Ishikawa (cell line): ENCODE results near the gene PPP3R1.

ENCODE experiments used
- EP300 ChIP-seq: IDR thresholded peaks from 2 replicates; pipeline ENCODE4 v1.6.1; 2012; ENCODE audit warnings: borderline replicate concordance
- FOXM1 ChIP-seq: IDR thresholded peaks from 2 replicates; pipeline ENCODE4 v1.6.1; 2012; ENCODE audit warnings: low read depth, borderline replicate concordance
- NFIC ChIP-seq: IDR thresholded peaks from 2 replicates; pipeline ENCODE4 v1.6.1; 2012
- RAD21 ChIP-seq: IDR thresholded peaks from 2 replicates; pipeline ENCODE4 v1.6.1; 2012; ENCODE audit warnings: low read depth
- REST ChIP-seq: IDR thresholded peaks from 2 replicates; pipeline ENCODE4 v1.6.1; 2012; ENCODE audit warnings: low read depth, mild to moderate bottlenecking
- YY1 ChIP-seq: IDR thresholded peaks from 2 replicates; pipeline ENCODE4 v1.6.1; 2012; ENCODE audit warnings: low read depth

DNA sequence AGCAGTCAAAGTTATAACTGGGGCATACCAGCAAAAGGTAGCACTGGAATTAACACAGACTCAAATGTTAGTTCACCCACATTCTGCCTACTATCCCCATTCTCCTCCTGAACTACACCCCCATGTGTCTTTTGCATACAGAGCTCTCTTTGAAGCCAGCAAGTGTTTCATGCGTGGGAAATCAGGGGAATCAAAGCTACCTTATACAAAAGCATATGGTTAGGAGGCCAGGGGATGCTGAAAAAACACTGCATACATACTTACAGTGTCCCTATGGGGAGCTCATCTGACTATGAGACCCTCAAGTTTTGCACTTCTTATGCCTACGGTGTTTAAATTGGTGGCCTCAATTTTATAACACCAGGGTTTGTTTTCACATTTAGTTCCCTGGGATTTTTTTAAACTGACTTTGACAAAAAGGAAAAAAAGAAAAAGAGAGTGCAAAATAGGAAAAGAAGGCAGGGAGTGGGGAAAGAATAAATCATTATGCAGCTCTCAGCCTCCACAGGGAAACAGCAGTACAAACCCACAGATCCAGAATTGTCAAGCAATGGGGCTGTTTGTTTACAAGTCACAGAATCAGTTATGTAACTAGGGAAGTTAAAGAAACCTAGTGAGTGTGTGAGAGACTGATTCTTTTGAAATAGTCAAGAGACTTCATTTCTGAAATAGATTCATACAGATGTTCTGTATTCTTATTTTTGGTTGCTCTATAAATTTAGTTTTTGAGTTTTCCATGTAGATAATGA, 20.1 kb upstream of the PPP3R1 start:
- TF ChIP-seq YY1: no peak
- TF ChIP-seq EP300: no peak
- no peak for TF ChIP-seq FOXM1
- no peak for TF ChIP-seq REST
- no peak for TF ChIP-seq RAD21
- TF ChIP-seq NFIC: no peak
